Gastroesophageal sphincter (tissue), 3 donors: ENCODE results near the gene RPTOR.

Experiments used
- CTCF ChIP-seq, 4 experiments: fragments of 200-600 bp in 2 of 4; fragments of 450-650 bp in 2 of 4; sonication (generic) in 1 of 4; IDR thresholded peaks; one replicate each; pipeline ENCODE4 v1.5.1; 2017 to 2019; ENCODE audit warnings: antibody characterized with exemption in 4 of 4, mild to moderate bottlenecking in 2 of 4, moderate library complexity in 2 of 4
- POLR2A ChIP-seq, 2 donors: fragments of 450-650 bp; IDR thresholded peaks; one replicate each; pipeline ENCODE4 v1.6.1; 2017; ENCODE audit warnings: antibody characterized with exemption in 2 of 2, mild to moderate bottlenecking in 2 of 2, moderate library complexity in 1 of 2
- POLR2AphosphoS5 ChIP-seq: sonication (generic); formaldehyde crosslinking; IDR thresholded peaks from one replicate; pipeline ENCODE4 v1.6.1; 2017; ENCODE audit warnings: antibody characterized with exemption

GRCh38 chr17:80779961-80780380, 235.3 kb downstream of the RPTOR start:
- TF ChIP-seq POLR2A (IDR thresholded peaks at IDR 0.05) (no peak), CTCF (IDR thresholded peaks at IDR 0.05) (no peak), POLR2AphosphoS5 (peak; percentile 77)
